ENCODE data around the gene KRT20.

Gene KRT20

DNA sequence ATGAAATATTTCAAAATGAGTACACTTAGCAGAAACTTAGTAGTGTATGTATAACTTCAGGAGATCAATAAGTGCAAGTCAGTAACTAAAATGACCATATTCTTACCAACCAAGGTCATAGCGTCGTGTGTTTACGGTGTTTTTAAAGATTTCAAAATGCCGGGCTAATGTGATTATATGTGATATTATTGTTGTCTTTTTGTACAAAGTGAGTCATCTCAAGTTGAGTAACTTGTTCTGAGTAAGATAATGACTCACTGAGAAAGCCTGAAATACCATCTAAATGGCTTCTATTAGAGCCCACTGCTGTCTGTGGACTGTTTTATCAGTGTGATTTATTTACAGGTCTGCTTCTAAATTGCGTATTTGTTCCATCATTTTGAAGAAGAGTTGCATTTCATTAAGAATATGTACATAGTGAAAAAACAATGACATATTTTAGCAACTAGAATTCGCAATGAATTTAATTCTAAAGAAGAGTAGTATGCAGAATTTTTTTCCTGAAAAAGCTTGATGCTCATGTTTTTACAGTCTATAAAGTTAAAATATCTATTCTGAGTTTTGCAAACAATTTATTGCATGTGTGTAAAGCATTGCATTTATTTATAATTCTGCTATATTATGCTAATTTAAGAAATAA, 30.7 kb downstream of the KRT20 start:
- no peaks in the 10 kb centered on the region for H3K27me3 ChIP-seq (replicated peaks; ENCODE audit: control insufficient read depth, insufficient read depth, low read length, poor library complexity, severe bottlenecking)
- DNase-seq, result no peak
- H3K36me3 ChIP-seq (ENCODE audit: control insufficient read depth, insufficient read depth, low read length), result no peaks in the 10 kb centered on the region
- H3K9me3 ChIP-seq (ENCODE audit: control insufficient read depth, low read length), result no peaks in the 10 kb centered on the region
- H3K4me1 ChIP-seq (ENCODE audit: control insufficient read depth, insufficient read depth, low read length, poor library complexity, severe bottlenecking), result no peaks in the 10 kb centered on the region
- H3K27ac ChIP-seq (ENCODE audit: insufficient read depth, low read length, poor library complexity, severe bottlenecking), result no peak overlapping the region
- no peak overlapping the region for H3K4me3 ChIP-seq (ENCODE audit: insufficient read depth, low read depth, low read length, poor library complexity, severe bottlenecking)

DNA sequence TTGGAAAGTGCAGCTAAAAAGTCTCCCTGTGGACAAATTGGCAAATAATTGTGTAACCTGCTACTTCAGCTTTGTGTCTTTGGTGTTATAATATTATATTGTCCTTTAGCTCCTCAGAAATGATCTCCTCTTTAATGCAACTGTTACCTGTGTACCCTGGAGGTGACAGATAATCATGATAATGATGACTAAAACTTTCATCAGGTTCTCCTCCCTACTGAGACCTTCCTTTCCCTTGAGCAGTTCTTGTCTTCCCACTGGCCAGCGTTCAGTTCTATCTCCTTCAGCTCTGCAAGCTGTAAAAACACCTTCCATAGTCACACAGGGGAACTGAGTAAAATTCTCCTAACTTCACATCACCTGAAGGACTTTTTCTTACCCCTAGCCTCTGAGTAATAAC, 32.7 kb downstream of the KRT20 start:
- no peak overlapping the region for H3K4me3 ChIP-seq (ENCODE audit: insufficient read depth, low read depth, low read length, poor library complexity, severe bottlenecking)
- no peak overlapping the region for H3K27ac ChIP-seq (ENCODE audit: insufficient read depth, low read length, poor library complexity, severe bottlenecking)
- H3K36me3 ChIP-seq (ENCODE audit: control insufficient read depth, insufficient read depth, low read length), result no peaks in the 10 kb centered on the region
- no peak for DNase-seq
- H3K9me3 ChIP-seq (ENCODE audit: control insufficient read depth, low read length), result no peaks in the 10 kb centered on the region
- H3K27me3 ChIP-seq (replicated peaks; ENCODE audit: control insufficient read depth, insufficient read depth, low read length, poor library complexity, severe bottlenecking), result no peaks in the 10 kb centered on the region
- no peaks in the 10 kb centered on the region for H3K4me1 ChIP-seq (ENCODE audit: control insufficient read depth, insufficient read depth, low read length, poor library complexity, severe bottlenecking)

DNA sequence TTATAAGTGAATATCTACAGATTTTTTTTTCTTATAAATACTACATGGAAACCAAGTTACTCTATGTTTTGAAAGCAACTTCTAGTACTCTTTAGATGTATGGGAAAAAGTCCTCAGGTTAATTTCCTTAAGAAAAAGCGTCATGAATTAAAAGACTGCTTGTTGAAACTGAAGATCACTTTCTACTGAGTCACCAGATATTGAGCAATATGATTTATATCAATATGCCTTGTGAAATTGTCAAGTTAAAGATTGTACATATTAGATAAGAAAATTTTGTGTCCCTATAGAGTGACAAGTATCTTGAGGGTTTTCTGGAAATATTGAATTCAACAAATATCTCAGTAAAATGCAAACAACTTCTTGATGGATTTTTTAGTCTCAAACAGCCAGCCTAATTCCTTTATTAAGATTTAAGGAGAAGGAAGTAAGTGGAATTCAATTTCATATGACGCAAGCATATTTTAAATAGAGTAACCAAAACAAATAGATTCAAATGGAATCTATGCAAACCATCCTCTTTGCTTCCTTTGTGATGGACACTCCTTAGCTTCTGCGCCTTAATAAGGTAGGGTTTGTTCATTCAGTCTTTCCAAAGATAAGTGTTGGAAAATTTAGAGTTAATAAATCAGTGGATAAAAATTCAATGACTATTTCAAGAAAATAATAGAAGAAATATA, 34.6 kb downstream of the KRT20 start:
- Histone ChIP-seq H3K4me3 (ENCODE audit: insufficient read depth, low read depth, low read length, poor library complexity, severe bottlenecking) (no peak overlapping the region), H3K27me3 (replicated peaks; ENCODE audit: control insufficient read depth, insufficient read depth, low read length, poor library complexity, severe bottlenecking) (no peaks in the 10 kb centered on the region), H3K27ac (ENCODE audit: insufficient read depth, low read length, poor library complexity, severe bottlenecking) (no peak overlapping the region), H3K4me1 (ENCODE audit: control insufficient read depth, insufficient read depth, low read length, poor library complexity, severe bottlenecking) (no peaks in the 10 kb centered on the region), H3K9me3 (ENCODE audit: control insufficient read depth, low read length) (no peaks in the 10 kb centered on the region), H3K36me3 (ENCODE audit: control insufficient read depth, insufficient read depth, low read length) (no peaks in the 10 kb centered on the region)
- no peak for DNase-seq

DNA sequence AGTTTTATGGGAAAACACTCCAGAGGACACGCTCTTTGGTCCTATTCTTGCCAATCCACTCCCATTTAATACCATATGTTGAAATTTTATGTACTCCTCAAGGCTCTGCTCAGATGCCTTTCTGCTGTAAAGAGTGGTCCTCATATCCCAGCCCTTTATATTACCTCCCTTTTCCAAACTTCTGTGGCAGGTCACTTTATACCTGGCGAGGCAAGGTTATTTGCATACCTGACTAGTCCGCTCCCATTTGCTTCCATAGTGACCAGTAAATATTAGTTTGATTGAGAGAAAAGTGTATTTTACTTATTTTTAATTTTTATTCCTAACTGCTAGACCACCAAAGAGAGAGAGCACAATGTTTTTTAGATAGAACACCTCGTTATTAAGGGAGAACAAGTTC, 35.3 kb downstream of the KRT20 start:
- Histone ChIP-seq H3K4me1 (ENCODE audit: control insufficient read depth, insufficient read depth, low read length, poor library complexity, severe bottlenecking) (no peaks in the 10 kb centered on the region), H3K27ac (ENCODE audit: insufficient read depth, low read length, poor library complexity, severe bottlenecking) (no peak overlapping the region), H3K4me3 (ENCODE audit: insufficient read depth, low read depth, low read length, poor library complexity, severe bottlenecking) (no peak overlapping the region), H3K36me3 (ENCODE audit: control insufficient read depth, insufficient read depth, low read length) (no peaks in the 10 kb centered on the region), H3K9me3 (ENCODE audit: control insufficient read depth, low read length) (no peaks in the 10 kb centered on the region), H3K27me3 (replicated peaks; ENCODE audit: control insufficient read depth, insufficient read depth, low read length, poor library complexity, severe bottlenecking) (no peaks in the 10 kb centered on the region)
- DNase-seq, result no peak

DNA sequence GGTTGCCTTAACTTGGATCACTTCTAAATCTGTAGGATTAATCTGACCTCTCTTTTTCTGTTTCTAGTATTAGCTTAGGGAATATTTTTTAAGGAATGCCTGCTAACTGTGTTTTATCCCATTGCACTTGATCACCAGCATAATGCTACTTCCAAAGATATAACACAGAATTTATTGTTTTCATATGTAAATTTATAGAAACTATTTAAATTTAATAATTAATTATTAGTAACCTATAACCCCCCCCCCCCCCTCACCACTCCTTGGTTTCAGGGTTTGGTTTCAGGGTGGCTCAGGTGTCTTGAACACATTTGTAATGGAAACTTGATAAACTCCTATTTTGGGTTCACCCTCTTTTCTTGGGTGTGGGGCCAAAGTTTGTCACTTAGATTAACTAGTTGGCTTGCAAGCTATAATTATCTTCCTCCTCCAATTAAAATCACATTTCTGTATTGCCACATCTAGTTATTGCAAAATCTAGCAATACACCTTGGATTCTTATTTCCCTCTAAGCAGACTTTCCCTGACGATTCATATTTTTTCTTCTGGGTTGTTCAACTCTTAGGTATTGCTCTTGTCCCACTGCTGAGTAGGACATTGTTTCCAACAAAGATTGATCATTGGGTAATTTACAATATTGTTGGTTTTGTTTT, 36.3 kb downstream of the KRT20 start:
- Histone ChIP-seq H3K36me3 (ENCODE audit: control insufficient read depth, insufficient read depth, low read length) (no peaks in the 10 kb centered on the region), H3K4me3 (ENCODE audit: insufficient read depth, low read depth, low read length, poor library complexity, severe bottlenecking) (no peak overlapping the region), H3K9me3 (ENCODE audit: control insufficient read depth, low read length) (no peaks in the 10 kb centered on the region), H3K4me1 (ENCODE audit: control insufficient read depth, insufficient read depth, low read length, poor library complexity, severe bottlenecking) (no peaks in the 10 kb centered on the region), H3K27me3 (replicated peaks; ENCODE audit: control insufficient read depth, insufficient read depth, low read length, poor library complexity, severe bottlenecking) (no peaks in the 10 kb centered on the region), H3K27ac (ENCODE audit: insufficient read depth, low read length, poor library complexity, severe bottlenecking) (no peak overlapping the region)
- DNase-seq, result no peak

DNA sequence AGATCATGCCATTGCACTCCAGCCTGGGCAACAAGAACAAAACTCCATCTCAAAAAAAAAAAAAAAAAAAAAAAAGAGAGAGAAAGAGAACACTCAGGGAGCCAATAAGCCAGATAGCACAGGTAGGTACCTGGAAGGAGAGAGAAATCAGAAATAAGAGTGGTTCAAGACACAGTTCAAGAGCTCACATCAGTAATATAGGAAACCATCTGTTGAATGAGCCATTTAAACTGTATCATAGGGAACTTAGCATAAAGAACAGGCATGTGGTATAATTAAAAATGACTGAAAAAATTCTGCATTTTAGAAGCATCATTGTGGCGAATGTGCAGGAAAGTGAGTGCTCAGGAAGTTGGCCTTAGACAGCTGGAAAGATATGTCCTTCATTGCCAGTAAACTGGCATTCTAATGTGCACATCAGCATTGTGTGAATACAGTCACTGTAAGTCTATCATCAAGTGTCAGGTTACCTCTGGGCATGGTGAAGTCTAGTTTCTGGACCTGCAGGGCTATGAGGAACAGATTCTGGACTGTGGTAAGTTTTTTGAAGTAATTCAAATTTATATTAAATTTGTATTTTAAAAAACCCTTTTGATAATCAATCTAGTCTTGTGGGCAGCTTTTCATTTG, 38.4 kb downstream of the KRT20 start:
- no peak overlapping the region for H3K27ac ChIP-seq (ENCODE audit: insufficient read depth, low read length, poor library complexity, severe bottlenecking)
- no peaks in the 10 kb centered on the region for H3K4me1 ChIP-seq (ENCODE audit: control insufficient read depth, insufficient read depth, low read length, poor library complexity, severe bottlenecking)
- no peaks in the 10 kb centered on the region for H3K9me3 ChIP-seq (ENCODE audit: control insufficient read depth, low read length)
- H3K36me3 ChIP-seq (ENCODE audit: control insufficient read depth, insufficient read depth, low read length), result no peaks in the 10 kb centered on the region
- H3K27me3 ChIP-seq (replicated peaks; ENCODE audit: control insufficient read depth, insufficient read depth, low read length, poor library complexity, severe bottlenecking), result no peaks in the 10 kb centered on the region
- H3K4me3 ChIP-seq (ENCODE audit: insufficient read depth, low read depth, low read length, poor library complexity, severe bottlenecking), result no peak overlapping the region
- no peak for DNase-seq

DNA sequence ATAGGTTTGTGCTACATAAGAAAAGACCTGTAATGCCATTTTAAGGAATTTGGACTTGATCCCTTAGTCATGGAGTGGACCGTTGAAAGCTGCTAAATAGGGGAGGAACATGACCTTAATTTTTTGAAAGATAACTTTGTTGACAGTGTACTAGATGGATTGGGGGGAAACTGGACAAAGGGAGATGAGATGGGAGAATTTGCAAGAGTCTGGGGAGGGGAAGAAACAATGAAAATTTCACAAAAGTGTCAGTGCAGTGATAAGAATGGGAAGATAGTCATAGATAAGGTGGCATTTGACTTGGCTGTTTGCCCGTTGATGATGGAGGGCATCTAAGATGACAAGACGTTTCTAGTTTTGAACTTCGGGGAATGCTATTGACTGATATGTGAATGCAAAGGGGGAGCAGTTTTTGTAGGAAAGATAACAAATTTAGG, 40.4 kb downstream of the KRT20 start:
- Histone ChIP-seq H3K4me1 (ENCODE audit: control insufficient read depth, insufficient read depth, low read length, poor library complexity, severe bottlenecking) (no peaks in the 10 kb centered on the region), H3K4me3 (ENCODE audit: insufficient read depth, low read depth, low read length, poor library complexity, severe bottlenecking) (no peak overlapping the region), H3K9me3 (ENCODE audit: control insufficient read depth, low read length) (no peaks in the 10 kb centered on the region), H3K27ac (ENCODE audit: insufficient read depth, low read length, poor library complexity, severe bottlenecking) (no peak overlapping the region), H3K36me3 (ENCODE audit: control insufficient read depth, insufficient read depth, low read length) (no peaks in the 10 kb centered on the region), H3K27me3 (replicated peaks; ENCODE audit: control insufficient read depth, insufficient read depth, low read length, poor library complexity, severe bottlenecking) (no peaks in the 10 kb centered on the region)
- no peak for DNase-seq

DNA sequence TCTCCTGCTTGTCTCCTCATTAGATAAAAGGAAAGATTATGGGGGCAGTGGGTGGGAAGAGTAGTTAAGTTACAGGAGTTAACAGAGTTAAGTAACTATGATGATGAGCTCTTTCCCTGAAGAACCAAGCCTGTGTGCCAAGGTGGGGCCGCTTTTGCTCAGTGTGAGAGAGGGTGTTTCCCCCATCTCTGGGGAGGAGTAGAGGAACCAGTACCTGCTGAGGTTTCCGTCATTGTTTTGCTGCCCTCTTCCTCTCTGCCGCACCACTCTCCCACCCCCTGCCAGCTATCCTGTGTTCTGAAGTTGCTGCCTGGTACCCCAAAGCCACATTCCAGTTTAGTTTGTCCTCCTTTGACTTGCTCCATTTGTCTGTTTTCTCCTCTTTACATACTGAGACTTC, 41.8 kb downstream of the KRT20 start:
- H3K4me3 ChIP-seq (ENCODE audit: insufficient read depth, low read depth, low read length, poor library complexity, severe bottlenecking), result no peak overlapping the region
- H3K27ac ChIP-seq (ENCODE audit: insufficient read depth, low read length, poor library complexity, severe bottlenecking), result no peak overlapping the region
- H3K9me3 ChIP-seq (ENCODE audit: control insufficient read depth, low read length), result no peaks in the 10 kb centered on the region
- no peaks in the 10 kb centered on the region for H3K4me1 ChIP-seq (ENCODE audit: control insufficient read depth, insufficient read depth, low read length, poor library complexity, severe bottlenecking)
- no peak for DNase-seq
- H3K36me3 ChIP-seq (ENCODE audit: control insufficient read depth, insufficient read depth, low read length), result no peaks in the 10 kb centered on the region
- H3K27me3 ChIP-seq (replicated peaks; ENCODE audit: control insufficient read depth, insufficient read depth, low read length, poor library complexity, severe bottlenecking), result no peaks in the 10 kb centered on the region

DNA sequence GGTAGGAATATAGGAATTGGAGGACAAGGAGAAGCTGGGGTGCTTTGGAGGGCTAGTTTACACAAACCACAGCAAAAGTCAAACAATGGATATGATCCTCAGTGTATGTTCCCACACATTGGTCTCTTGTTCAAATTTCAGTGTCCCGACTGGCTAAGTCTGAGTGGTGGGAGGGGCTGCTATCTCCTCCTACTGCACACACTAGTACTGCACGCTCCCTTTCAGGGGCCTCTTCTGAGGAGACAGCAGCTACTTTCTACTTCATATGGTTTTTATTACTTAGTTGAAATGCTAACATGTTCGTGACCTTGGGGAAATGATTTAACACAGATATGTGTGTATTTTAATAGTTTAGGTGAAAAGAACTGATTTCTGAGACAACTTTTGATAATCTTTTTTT, 43.8 kb downstream of the KRT20 start:
- DNase-seq, result no peak
- H3K27me3 ChIP-seq (replicated peaks; ENCODE audit: control insufficient read depth, insufficient read depth, low read length, poor library complexity, severe bottlenecking), result no peaks in the 10 kb centered on the region
- H3K4me1 ChIP-seq (ENCODE audit: control insufficient read depth, insufficient read depth, low read length, poor library complexity, severe bottlenecking), result no peaks in the 10 kb centered on the region
- no peaks in the 10 kb centered on the region for H3K9me3 ChIP-seq (ENCODE audit: control insufficient read depth, low read length)
- no peak overlapping the region for H3K27ac ChIP-seq (ENCODE audit: insufficient read depth, low read length, poor library complexity, severe bottlenecking)
- no peak overlapping the region for H3K4me3 ChIP-seq (ENCODE audit: insufficient read depth, low read depth, low read length, poor library complexity, severe bottlenecking)
- H3K36me3 ChIP-seq (ENCODE audit: control insufficient read depth, insufficient read depth, low read length), result no peaks in the 10 kb centered on the region

DNA sequence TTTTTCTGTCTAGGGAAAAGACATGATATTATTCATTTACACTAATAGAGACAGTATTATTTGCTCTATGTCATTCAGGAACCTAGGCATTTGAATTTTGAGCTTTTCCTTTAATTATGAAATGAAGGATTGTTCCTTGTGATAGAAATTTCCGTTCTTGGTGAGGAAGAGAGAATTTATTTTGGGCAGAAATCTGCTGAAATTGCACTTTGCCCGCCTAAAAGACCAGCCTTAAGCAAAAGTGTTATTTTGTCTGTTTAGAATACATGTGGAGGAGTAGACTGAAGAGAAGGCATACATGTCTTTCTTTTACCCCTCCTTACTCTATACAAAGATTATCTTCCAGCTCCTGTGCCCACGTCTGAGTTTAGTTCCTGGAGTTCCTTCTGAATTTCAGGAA, 45.8 kb downstream of the KRT20 start:
- Histone ChIP-seq H3K4me3 (ENCODE audit: insufficient read depth, low read depth, low read length, poor library complexity, severe bottlenecking) (no peak overlapping the region), H3K4me1 (ENCODE audit: control insufficient read depth, insufficient read depth, low read length, poor library complexity, severe bottlenecking) (no peaks in the 10 kb centered on the region)

More for the DNA sequence above, 45.8 kb downstream of the KRT20 start:
- Histone ChIP-seq H3K27me3 (replicated peaks; ENCODE audit: control insufficient read depth, insufficient read depth, low read length, poor library complexity, severe bottlenecking) (no peaks in the 10 kb centered on the region), H3K9me3 (ENCODE audit: control insufficient read depth, low read length) (no peaks in the 10 kb centered on the region), H3K27ac (ENCODE audit: insufficient read depth, low read length, poor library complexity, severe bottlenecking) (no peak overlapping the region), H3K36me3 (ENCODE audit: control insufficient read depth, insufficient read depth, low read length) (no peaks in the 10 kb centered on the region)
- DNase-seq, result no peak
